ENCODE measurements around the gene GNL1. TPM values are rescaled to one million over a fixed set of nuclear protein-coding genes. Genes with fewer than 3 reads are reported as not detected.

GNL1 gene
- total and polyA plus RNA-seq, 4 donors, result 40.3 to 97.1 (median 77.3) TPM

DNA sequence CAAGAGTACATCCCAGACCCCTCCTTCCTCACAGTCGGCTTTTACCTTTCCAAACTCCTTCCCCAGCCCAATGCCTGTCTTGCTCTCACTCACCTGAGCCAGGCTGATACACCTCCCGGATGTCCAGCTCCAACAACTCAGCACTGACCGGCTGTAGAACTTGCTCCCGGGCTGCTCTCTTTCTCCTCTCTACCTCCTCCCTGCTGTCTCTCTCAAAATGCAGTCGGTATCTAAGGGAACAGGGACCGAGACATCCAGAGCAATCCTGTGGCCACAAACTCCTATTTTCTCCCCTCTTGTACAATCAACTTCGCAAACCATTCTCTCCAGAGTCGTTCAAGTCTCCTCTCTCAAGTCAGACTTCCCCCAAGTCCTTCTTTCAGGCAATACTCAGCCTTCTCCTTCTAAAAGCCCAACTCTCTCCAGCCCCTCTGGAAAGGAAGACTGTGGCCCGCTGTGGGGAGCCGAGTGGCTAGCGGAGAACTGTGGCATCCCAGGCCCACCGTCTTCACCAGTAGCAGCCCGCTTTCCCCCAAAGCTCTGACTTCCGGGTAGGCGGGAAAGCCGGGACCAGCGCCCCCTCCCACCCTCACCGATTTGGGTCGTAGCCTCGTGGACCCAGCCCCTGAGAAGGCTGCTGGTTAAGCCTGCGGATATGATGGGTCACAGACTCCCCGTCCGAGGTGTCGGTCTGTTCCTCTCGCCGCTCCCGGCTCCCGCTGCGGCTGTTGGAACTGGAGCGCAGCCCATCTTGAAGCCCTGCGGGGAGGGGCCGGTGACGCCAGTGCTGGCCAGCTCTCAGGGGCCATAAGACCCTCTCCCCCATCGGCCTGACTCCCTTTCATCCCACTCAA, 1.1 kb downstream of the GNL1 start:
- peak overlapping the region; percentile 100 for H3K4me3 ChIP-seq (ENCODE audit: low read depth, low read length)
- H3K9me3 ChIP-seq (ENCODE audit: control insufficient read depth, insufficient read depth, low read length), result no peaks in the 10 kb centered on the region
- peaks cover 32% of the 10 kb centered on the region for H3K36me3 ChIP-seq (ENCODE audit: control insufficient read depth, insufficient read depth, low read length)
- H3K27ac ChIP-seq (ENCODE audit: low read depth, low read length), result peak overlapping the region; percentile 100
- WGBS (ENCODE audit: insufficient coverage), result 10% methylated on average over 34 of the region's 34 CpGs
- no peaks in the 10 kb centered on the region for H3K27me3 ChIP-seq (ENCODE audit: control insufficient read depth, insufficient read depth, low read length)
- H3K4me1 ChIP-seq (ENCODE audit: control insufficient read depth, insufficient read depth, low read length), result peaks cover 16% of the 10 kb centered on the region
- DNase-seq (ENCODE audit: low read depth in 4 of 6, low spot score in 6 of 6), result peak in 2 of 6 donors; percentile 52 to 85

- 90% methylated on average over 4 of the region's 4 CpGs for WGBS (ENCODE audit: insufficient coverage)
Measured at GRCh38 chr6:30554404-30554803, 1.9 kb downstream of the GNL1 start.

GRCh38 chr6:30548375-30548774, 7.9 kb downstream of the GNL1 start:
- DNase-seq (ENCODE audit: low read depth in 4 of 6, low spot score in 6 of 6), result no peak
- no peaks in the 10 kb centered on the region for H3K9me3 ChIP-seq (ENCODE audit: control insufficient read depth, insufficient read depth, low read length)
- 88% methylated on average over 2 of the region's 2 CpGs for WGBS (ENCODE audit: insufficient coverage)

More at GRCh38 chr6:30554404-30554803, 1.9 kb downstream of the GNL1 start:
- Histone ChIP-seq H3K4me3 (ENCODE audit: low read depth, low read length) (no peak overlapping the region), H3K27ac (ENCODE audit: low read depth, low read length) (no peak overlapping the region), H3K27me3 (ENCODE audit: control insufficient read depth, insufficient read depth, low read length) (no peaks in the 10 kb centered on the region), H3K36me3 (ENCODE audit: control insufficient read depth, insufficient read depth, low read length) (peaks cover 40% of the 10 kb centered on the region), H3K4me1 (ENCODE audit: control insufficient read depth, insufficient read depth, low read length) (peaks cover 16% of the 10 kb centered on the region), H3K9me3 (ENCODE audit: control insufficient read depth, insufficient read depth, low read length) (no peaks in the 10 kb centered on the region)
- DNase-seq (ENCODE audit: low read depth in 4 of 6, low spot score in 6 of 6), result no peak

DNA sequence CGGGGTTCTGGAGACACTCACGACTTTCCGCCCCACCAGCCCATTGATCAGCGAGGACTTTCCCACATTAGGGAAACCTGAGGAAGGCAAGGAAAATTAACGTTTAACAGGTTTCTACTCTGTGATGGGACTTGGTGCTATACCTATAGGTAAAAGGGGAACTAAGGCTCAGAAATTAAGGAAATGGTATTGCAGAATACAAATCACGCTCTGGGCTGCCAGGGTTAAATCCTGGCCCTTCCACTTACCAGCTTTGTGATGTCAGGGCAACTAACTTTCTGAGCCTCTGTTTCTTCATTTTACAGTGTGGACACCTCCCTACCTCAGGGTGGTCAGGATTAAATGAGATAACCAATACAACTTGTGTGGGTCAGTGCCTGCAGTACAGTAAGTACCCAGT, 8.8 kb downstream of the GNL1 start:
- Histone ChIP-seq H3K4me1 (ENCODE audit: control insufficient read depth, insufficient read depth, low read length) (no peaks in the 10 kb centered on the region), H3K27me3 (ENCODE audit: control insufficient read depth, insufficient read depth, low read length) (no peaks in the 10 kb centered on the region), H3K4me3 (ENCODE audit: low read depth, low read length) (no peak overlapping the region), H3K36me3 (ENCODE audit: control insufficient read depth, insufficient read depth, low read length) (peaks cover 54% of the 10 kb centered on the region), H3K27ac (ENCODE audit: low read depth, low read length) (no peak overlapping the region), H3K9me3 (ENCODE audit: control insufficient read depth, insufficient read depth, low read length) (no peaks in the 10 kb centered on the region)
- no peak for DNase-seq (ENCODE audit: low read depth in 4 of 6, low spot score in 6 of 6)
- WGBS (ENCODE audit: insufficient coverage), result 97% methylated on average over 5 of the region's 6 CpGs

More at GRCh38 chr6:30548375-30548774, 7.9 kb downstream of the GNL1 start:
- H3K27ac ChIP-seq (ENCODE audit: low read depth, low read length), result no peak overlapping the region
- no peak overlapping the region for H3K4me3 ChIP-seq (ENCODE audit: low read depth, low read length)
- H3K27me3 ChIP-seq (ENCODE audit: control insufficient read depth, insufficient read depth, low read length), result no peaks in the 10 kb centered on the region
- no peaks in the 10 kb centered on the region for H3K4me1 ChIP-seq (ENCODE audit: control insufficient read depth, insufficient read depth, low read length)
- H3K36me3 ChIP-seq (ENCODE audit: control insufficient read depth, insufficient read depth, low read length), result peaks cover 64% of the 10 kb centered on the region

- DNase-seq (ENCODE audit: low read depth in 4 of 6, low spot score in 6 of 6), result peak in 5 of 6 donors; percentile 24 to 86 (median 50)
Measured at GRCh38 chr6:30544666-30545272, 11.5 kb downstream of the GNL1 start.

GRCh38 chr6:30543821-30544220, 12.5 kb downstream of the GNL1 start:
- no peak for DNase-seq (ENCODE audit: low read depth in 4 of 6, low spot score in 6 of 6)
- H3K4me3 ChIP-seq (ENCODE audit: low read depth, low read length), result no peak overlapping the region
- H3K4me1 ChIP-seq (ENCODE audit: control insufficient read depth, insufficient read depth, low read length), result peaks cover 7% of the 10 kb centered on the region
- 100% methylated on average over 2 of the region's 3 CpGs for WGBS (ENCODE audit: insufficient coverage)
- no peaks in the 10 kb centered on the region for H3K9me3 ChIP-seq (ENCODE audit: control insufficient read depth, insufficient read depth, low read length)
- peaks cover 4% of the 10 kb centered on the region for H3K27me3 ChIP-seq (ENCODE audit: control insufficient read depth, insufficient read depth, low read length)
- peaks cover 25% of the 10 kb centered on the region for H3K36me3 ChIP-seq (ENCODE audit: control insufficient read depth, insufficient read depth, low read length)
- no peak overlapping the region for H3K27ac ChIP-seq (ENCODE audit: low read depth, low read length)

More at GRCh38 chr6:30544666-30545272, 11.5 kb downstream of the GNL1 start:
- peaks cover 4% of the 10 kb centered on the region for H3K27me3 ChIP-seq (ENCODE audit: control insufficient read depth, insufficient read depth, low read length)
- no peaks in the 10 kb centered on the region for H3K9me3 ChIP-seq (ENCODE audit: control insufficient read depth, insufficient read depth, low read length)
- 38% methylated on average over 3 of the region's 6 CpGs for WGBS (ENCODE audit: insufficient coverage)
- peaks cover 34% of the 10 kb centered on the region for H3K36me3 ChIP-seq (ENCODE audit: control insufficient read depth, insufficient read depth, low read length)
- H3K4me1 ChIP-seq (ENCODE audit: control insufficient read depth, insufficient read depth, low read length), result peaks cover 7% of the 10 kb centered on the region
- H3K27ac ChIP-seq (ENCODE audit: low read depth, low read length), result no peak overlapping the region
- no peak overlapping the region for H3K4me3 ChIP-seq (ENCODE audit: low read depth, low read length)

DNA sequence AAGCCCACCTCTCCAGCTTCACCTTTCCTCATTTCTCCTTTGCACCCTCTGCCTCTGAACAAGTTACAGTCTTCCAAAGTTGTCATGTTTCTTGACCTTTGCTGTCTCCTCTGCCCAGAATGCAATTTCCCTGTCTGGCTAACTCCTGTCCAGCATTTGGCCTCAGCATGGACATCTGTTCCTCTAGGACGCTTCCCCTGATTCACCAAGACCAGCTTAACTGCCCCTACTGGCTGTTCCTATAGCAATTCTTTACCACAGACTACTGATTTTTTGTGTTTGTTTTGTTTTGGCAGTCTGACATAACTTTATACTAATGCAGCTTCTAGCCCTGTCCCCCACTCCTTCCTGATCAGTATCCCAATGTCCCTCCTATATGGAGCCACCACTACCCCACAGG, 13.4 kb downstream of the GNL1 start:
- DNase-seq (ENCODE audit: low read depth in 4 of 6, low spot score in 6 of 6), result no peak
- Histone ChIP-seq H3K36me3 (ENCODE audit: control insufficient read depth, insufficient read depth, low read length) (peaks cover 21% of the 10 kb centered on the region), H3K9me3 (ENCODE audit: control insufficient read depth, insufficient read depth, low read length) (no peaks in the 10 kb centered on the region), H3K4me1 (ENCODE audit: control insufficient read depth, insufficient read depth, low read length) (peaks cover 7% of the 10 kb centered on the region), H3K4me3 (ENCODE audit: low read depth, low read length) (no peak overlapping the region), H3K27me3 (ENCODE audit: control insufficient read depth, insufficient read depth, low read length) (peaks cover 4% of the 10 kb centered on the region), H3K27ac (ENCODE audit: low read depth, low read length) (no peak overlapping the region)
- WGBS (ENCODE audit: insufficient coverage), result no CpG with 5 or more reads among the region's 1 CpG

DNA sequence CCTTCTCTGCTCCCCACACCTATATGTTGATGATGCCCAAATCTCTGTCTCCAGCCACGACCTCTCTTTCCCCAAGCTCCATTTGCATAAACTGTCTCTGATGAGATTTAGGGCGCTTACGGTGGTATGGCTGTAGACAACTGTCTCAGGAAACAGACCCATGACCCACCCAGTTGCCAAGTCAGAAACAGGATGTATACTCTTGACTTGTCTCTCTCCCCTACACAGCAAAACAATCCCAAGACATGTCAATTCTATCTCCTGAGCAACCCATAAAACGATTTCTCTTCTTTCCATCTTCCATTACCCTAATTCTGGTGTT, 13.9 kb downstream of the GNL1 start:
- H3K27me3 ChIP-seq (ENCODE audit: control insufficient read depth, insufficient read depth, low read length), result peaks cover 4% of the 10 kb centered on the region
- H3K36me3 ChIP-seq (ENCODE audit: control insufficient read depth, insufficient read depth, low read length), result peaks cover 18% of the 10 kb centered on the region
- DNase-seq (ENCODE audit: low read depth in 4 of 6, low spot score in 6 of 6), result no peak
- 53% methylated on average over 3 of the region's 4 CpGs for WGBS (ENCODE audit: insufficient coverage)
- H3K9me3 ChIP-seq (ENCODE audit: control insufficient read depth, insufficient read depth, low read length), result no peaks in the 10 kb centered on the region
- peaks cover 7% of the 10 kb centered on the region for H3K4me1 ChIP-seq (ENCODE audit: control insufficient read depth, insufficient read depth, low read length)
- H3K27ac ChIP-seq (ENCODE audit: low read depth, low read length), result no peak overlapping the region
- H3K4me3 ChIP-seq (ENCODE audit: low read depth, low read length), result no peak overlapping the region

- Histone ChIP-seq H3K27ac (ENCODE audit: low read depth, low read length) (peak overlapping the region; percentile 15), H3K9me3 (ENCODE audit: control insufficient read depth, insufficient read depth, low read length) (no peaks in the 10 kb centered on the region), H3K27me3 (ENCODE audit: control insufficient read depth, insufficient read depth, low read length) (peaks cover 4% of the 10 kb centered on the region), H3K36me3 (ENCODE audit: control insufficient read depth, insufficient read depth, low read length) (peaks cover 12% of the 10 kb centered on the region), H3K4me3 (ENCODE audit: low read depth, low read length) (peak overlapping the region; percentile 37), H3K4me1 (ENCODE audit: control insufficient read depth, insufficient read depth, low read length) (peaks cover 7% of the 10 kb centered on the region)
- DNase-seq (ENCODE audit: low read depth in 4 of 6, low spot score in 6 of 6), result peak; percentile 66 to 95 (median 74)
- 17% methylated on average over 19 of the region's 23 CpGs for WGBS (ENCODE audit: insufficient coverage)
Measured at GRCh38 chr6:30541515-30542403, 14.5 kb downstream of the GNL1 start.

Measured in spinal cord (tissue), 10 donors.